Endothelial cell (in vitro differentiated cells): ENCODE results near the gene FBXL15. TPM values are rescaled to one million over a fixed set of nuclear protein-coding genes. Genes with fewer than 3 reads are reported as not detected.

ENCODE experiments used
- DNase-seq: peaks from one replicate; pipeline ENCODE4 v3.0.0; 2021; ENCODE audit warnings: low spot score
- H3K27ac Mint-ChIP-seq: one replicate; pipeline ENCODE4 v1.8.0; 2021; ENCODE audit warnings: mixed read lengths, inconsistent platforms; ENCODE audit not compliant: unreplicated experiment
- H3K27me3 Mint-ChIP-seq: one replicate; pipeline ENCODE4 v1.8.0; 2021; ENCODE audit warnings: mild to moderate bottlenecking, moderate library complexity, mixed read lengths, inconsistent platforms; ENCODE audit not compliant: unreplicated experiment
- H3K36me3 Mint-ChIP-seq: one replicate; pipeline ENCODE4 v1.8.0; 2021; ENCODE audit warnings: mild to moderate bottlenecking, low read depth, mixed read lengths, inconsistent platforms; ENCODE audit not compliant: unreplicated experiment
- H3K4me1 Mint-ChIP-seq: one replicate; pipeline ENCODE4 v1.8.0; 2021; ENCODE audit warnings: mild to moderate bottlenecking, mixed read lengths, inconsistent platforms; ENCODE audit not compliant: unreplicated experiment
- H3K4me3 Mint-ChIP-seq: one replicate; pipeline ENCODE4 v1.8.0; 2021; ENCODE audit warnings: mild to moderate bottlenecking, mixed read lengths, inconsistent platforms; ENCODE audit not compliant: unreplicated experiment
- H3K9me3 Mint-ChIP-seq: one replicate; pipeline ENCODE4 v1.8.0; 2021; ENCODE audit warnings: mixed read lengths, inconsistent platforms; ENCODE audit not compliant: unreplicated experiment
- total RNA-seq: library from RNA; stranded (reverse); fragmentation: NEBNext Ultra II Directional; extraction: Animal tissue kit (Norgen Biotek cat#: 25700); gene quantifications from one replicate; pipeline ENCODE4 v1.2.1, GENCODE V29; 2021; ENCODE audit not compliant: unreplicated experiment
- TF ChIP-seq, protein P1 (sequence below): fragments of 200-600 bp; sonication (generic); IDR thresholded peaks from one replicate; pipeline ENCODE4 v1.5.0; 2021; ENCODE audit warnings: antibody characterized with exemption; ENCODE audit not compliant: unreplicated experiment

FBXL15 gene
- total RNA-seq, 1 donor from 2014 or later: 8.7 TPM

DNA sequence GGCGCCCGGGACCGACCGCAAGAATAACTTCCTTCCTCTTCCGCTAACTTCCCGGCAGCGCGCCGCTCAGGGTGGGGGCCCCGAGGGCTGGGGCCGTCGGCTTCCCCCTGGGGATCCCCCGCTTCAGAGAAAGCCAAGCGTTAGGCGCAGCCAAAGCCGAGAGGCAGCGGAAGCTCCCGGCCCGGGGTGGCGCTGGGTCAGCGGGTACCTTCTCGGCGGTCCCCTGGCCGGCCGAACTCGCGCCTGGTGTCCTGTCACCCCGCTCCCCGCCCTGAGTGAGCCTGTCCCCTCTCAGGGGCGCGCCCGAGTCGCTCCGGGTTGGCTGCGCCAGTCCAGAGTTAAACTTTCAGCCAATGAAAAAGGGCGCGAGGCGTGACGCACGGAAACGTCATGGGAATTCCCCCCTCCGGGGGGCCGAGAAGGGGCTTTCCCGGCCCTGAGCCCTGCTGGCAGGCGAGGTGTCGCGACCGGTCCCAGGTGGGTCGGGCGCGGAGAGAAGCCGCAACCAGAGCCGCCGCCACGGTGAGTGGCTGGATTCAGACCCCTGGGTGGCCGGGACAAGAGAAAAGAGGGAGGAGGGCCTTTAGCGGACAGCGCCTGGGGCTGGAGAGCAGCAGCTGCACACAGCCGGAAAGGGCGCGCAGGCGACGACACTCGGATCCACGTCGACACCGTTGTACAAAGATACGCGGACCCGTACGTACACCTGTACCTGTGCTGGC, 26.4 kb upstream of the FBXL15 start:
- peaks cover 5% of the 10 kb centered on the region for H3K4me1 Mint-ChIP-seq
- no peaks in the 10 kb centered on the region for H3K36me3 Mint-ChIP-seq
- TF ChIP-seq, protein P1, sequence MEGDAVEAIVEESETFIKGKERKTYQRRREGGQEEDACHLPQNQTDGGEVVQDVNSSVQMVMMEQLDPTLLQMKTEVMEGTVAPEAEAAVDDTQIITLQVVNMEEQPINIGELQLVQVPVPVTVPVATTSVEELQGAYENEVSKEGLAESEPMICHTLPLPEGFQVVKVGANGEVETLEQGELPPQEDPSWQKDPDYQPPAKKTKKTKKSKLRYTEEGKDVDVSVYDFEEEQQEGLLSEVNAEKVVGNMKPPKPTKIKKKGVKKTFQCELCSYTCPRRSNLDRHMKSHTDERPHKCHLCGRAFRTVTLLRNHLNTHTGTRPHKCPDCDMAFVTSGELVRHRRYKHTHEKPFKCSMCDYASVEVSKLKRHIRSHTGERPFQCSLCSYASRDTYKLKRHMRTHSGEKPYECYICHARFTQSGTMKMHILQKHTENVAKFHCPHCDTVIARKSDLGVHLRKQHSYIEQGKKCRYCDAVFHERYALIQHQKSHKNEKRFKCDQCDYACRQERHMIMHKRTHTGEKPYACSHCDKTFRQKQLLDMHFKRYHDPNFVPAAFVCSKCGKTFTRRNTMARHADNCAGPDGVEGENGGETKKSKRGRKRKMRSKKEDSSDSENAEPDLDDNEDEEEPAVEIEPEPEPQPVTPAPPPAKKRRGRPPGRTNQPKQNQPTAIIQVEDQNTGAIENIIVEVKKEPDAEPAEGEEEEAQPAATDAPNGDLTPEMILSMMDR: peak; percentile 88
- DNase-seq: peak; percentile 85
- no peaks in the 10 kb centered on the region for H3K9me3 Mint-ChIP-seq
- no peak overlapping the region for H3K27ac Mint-ChIP-seq
- H3K4me3 Mint-ChIP-seq: peak overlapping the region; percentile 88
- peaks cover 9% of the 10 kb centered on the region for H3K27me3 Mint-ChIP-seq

DNA sequence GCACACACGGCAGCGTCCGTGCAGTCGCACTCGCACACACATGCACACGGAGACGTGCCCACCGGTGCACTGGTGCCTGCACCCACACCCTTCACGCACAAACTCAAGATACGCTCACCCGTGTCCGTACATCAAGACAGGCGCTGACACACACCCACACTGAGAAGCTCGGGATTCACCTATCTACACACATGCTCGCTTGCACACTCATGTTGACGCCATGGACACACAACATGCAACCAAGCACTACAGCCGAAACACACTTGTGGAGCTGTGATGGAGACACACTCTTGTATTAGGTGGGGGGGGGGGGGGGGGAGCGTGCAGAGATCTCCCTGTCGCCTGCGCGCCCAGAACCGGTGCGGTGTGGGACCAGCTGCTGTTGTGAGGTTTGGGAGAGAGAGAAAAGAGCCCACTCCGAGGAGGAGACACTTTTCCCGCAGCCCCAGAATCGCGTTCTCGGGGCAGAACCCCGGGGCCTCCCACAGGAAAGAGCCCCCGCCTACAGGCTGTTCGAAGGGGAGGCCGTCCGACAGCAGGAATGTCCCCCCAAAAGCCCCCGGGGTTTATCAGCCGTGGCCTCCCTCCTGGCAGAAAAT, 25.7 kb upstream of the FBXL15 start:
- Mint-ChIP-seq H3K9me3 (no peaks in the 10 kb centered on the region), H3K4me3 (peak overlapping the region; percentile 88), H3K27me3 (peaks cover 11% of the 10 kb centered on the region), H3K36me3 (no peaks in the 10 kb centered on the region), H3K4me1 (peaks cover 5% of the 10 kb centered on the region), H3K27ac (peak overlapping the region; percentile 22)
- TF ChIP-seq, protein P1: no peak
- DNase-seq: no peak

DNA sequence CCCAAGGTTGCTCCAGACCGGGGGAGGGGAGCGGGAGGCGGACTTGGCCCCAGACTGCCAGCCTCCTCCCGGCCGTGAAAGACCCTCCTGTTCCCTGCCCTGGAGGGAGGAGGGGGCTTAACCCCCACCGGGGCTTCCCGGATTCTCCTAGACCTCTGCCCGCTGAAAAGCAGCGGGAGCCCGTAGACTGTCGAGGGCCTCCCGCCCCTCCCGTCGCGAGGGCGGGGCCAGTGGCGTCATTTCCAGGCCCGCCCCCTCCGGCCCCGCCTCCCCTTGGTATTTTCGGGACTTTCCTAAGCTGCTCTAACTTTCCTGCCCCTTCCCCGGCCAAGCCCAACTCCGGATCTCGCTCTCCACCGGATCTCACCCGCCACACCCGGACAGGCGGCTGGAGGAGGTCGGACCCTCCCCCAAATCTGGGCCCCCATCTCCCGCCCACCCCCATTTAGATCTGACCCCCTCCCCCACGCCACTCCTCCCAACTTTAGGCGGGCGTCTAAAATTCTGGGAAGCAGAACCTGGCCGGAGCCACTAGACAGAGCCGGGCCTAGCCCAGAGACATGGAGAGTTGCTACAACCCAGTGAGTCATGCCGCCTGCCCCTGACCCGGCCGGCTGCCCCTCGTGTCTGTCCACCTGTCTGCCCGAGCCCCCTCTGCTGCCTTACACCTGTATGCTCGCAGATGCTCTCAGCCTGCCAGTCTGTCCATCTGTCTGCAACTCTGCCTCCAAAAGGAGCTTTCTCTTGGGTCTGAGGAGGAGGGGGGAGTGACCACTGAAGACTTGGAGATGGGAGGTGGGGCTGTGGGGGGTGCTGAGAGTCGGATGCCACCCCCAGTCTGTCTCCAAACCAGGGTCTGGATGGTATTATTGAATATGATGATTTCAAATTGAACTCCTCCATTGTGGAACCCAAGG, 25.0 kb upstream of the FBXL15 start, which contains the start of gene NFKB2:
Gene NFKB2 (plus strand): TSS at position 306 of the 917 bp plus-strand sequence. CDS start 255 bp downstream, at position 561.
- Mint-ChIP-seq H3K36me3 (no peaks in the 10 kb centered on the region), H3K9me3 (no peaks in the 10 kb centered on the region), H3K4me1 (peaks cover 5% of the 10 kb centered on the region), H3K4me3 (peak within 1 kb of the TSS; percentile 88), H3K27me3 (peaks cover 13% of the 10 kb centered on the region), H3K27ac (peak within 1 kb of the TSS; percentile 22)
- peak; percentile 91 for DNase-seq
- TF ChIP-seq, protein P1: no peak

DNA sequence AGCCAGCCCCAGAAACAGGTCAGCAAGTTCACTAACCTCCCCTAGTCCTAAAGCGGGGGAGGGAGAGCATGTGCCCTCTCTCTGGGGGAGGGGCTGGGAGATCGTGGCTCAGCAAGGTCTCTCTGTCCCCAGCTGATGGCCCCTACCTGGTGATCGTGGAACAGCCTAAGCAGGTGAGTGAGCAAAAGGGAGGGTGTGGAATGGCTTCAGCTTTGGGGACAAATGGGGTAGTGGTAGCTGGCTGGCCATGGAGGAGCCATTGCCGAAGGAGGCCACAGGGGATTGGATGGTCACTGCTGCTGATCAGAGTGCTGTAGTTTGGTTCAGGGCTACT, 24.4 kb upstream of the FBXL15 start:
- TF ChIP-seq, protein P1: no peak
- Mint-ChIP-seq H3K36me3 (no peaks in the 10 kb centered on the region), H3K27ac (no peak overlapping the region), H3K9me3 (no peaks in the 10 kb centered on the region), H3K4me3 (peak overlapping the region; percentile 79), H3K4me1 (peaks cover 5% of the 10 kb centered on the region), H3K27me3 (peaks cover 11% of the 10 kb centered on the region)
- no peak for DNase-seq
